SK-N-SH treated with all-trans-retinoic acid at 6 μM for 48 hours (cell line): ENCODE data around the gene FGGY.

ENCODE experiments used
- ATAC-seq: fragments of 200-7000 bp; cut with Tn5 transposase; 3 replicates; pipeline ENCODE4 v1.9.1; 2020; ENCODE audit warnings: mild to moderate bottlenecking, moderate library complexity
- CSRNP3 ChIP-seq: fragments of 250-450 bp; sonication (Bioruptor Pico); IDR thresholded peaks from 2 replicates; pipeline ENCODE4 v1.5.1; 2021; ENCODE audit warnings: mild to moderate bottlenecking, moderate library complexity
- ESRRG ChIP-seq: fragments of 250-450 bp; sonication (Bioruptor Pico); IDR thresholded peaks from 2 replicates; pipeline ENCODE4 v1.6.1; 2021; ENCODE audit warnings: mild to moderate bottlenecking
- ISL1 ChIP-seq: fragments of 250-450 bp; sonication (Bioruptor Pico); IDR thresholded peaks from 2 replicates; pipeline ENCODE4 v2.1.2; 2022; ENCODE audit warnings: mild to moderate bottlenecking, moderate library complexity
- OSR1 ChIP-seq: fragments of 250-450 bp; sonication (Bioruptor Pico); IDR thresholded peaks from 2 replicates; pipeline ENCODE4 v1.8.0; 2022; ENCODE audit warnings: moderate library complexity, mild to moderate bottlenecking, inconsistent platforms
- PATZ1 ChIP-seq: fragments of 250-450 bp; sonication (Bioruptor Pico); IDR thresholded peaks from 2 replicates; pipeline ENCODE4 v1.8.0; 2020; ENCODE audit warnings: mild to moderate bottlenecking, moderate library complexity, borderline replicate concordance
- TCF4 ChIP-seq: fragments of 250-450 bp; sonication (Bioruptor Pico); IDR thresholded peaks from 2 replicates; pipeline ENCODE4 v1.8.0; 2021; ENCODE audit warnings: mild to moderate bottlenecking, moderate library complexity, borderline replicate concordance
- TOX ChIP-seq: fragments of 250-450 bp; sonication (Bioruptor Pico); IDR thresholded peaks from 2 replicates; pipeline ENCODE4 v1.8.0; 2021; ENCODE audit warnings: mild to moderate bottlenecking, moderate library complexity, borderline replicate concordance
- TSHZ2 ChIP-seq: fragments of 250-450 bp; sonication (Bioruptor Pico); IDR thresholded peaks from 2 replicates; pipeline ENCODE4 v1.5.0; 2020; ENCODE audit warnings: mild to moderate bottlenecking, moderate library complexity
- ZC3H10 ChIP-seq: fragments of 250-450 bp; sonication (Bioruptor Pico); IDR thresholded peaks from 2 replicates; pipeline ENCODE4 v1.5.1; 2021; ENCODE audit warnings: mild to moderate bottlenecking, moderate library complexity
- ZFP3 ChIP-seq: fragments of 250-450 bp; sonication (Bioruptor Pico); IDR thresholded peaks from 2 replicates; pipeline ENCODE4 v1.5.0; 2020; ENCODE audit warnings: mild to moderate bottlenecking, moderate library complexity
- ZNF565 ChIP-seq: fragments of 450-650 bp; formaldehyde crosslinking; conservative IDR thresholded peaks from 2 replicates; pipeline ENCODE4 v1.5.0; 2020; ENCODE audit warnings: low read depth, mild to moderate bottlenecking, moderate library complexity
- ZNF70 ChIP-seq: fragments of 450-650 bp; formaldehyde crosslinking; IDR thresholded peaks from 2 replicates; pipeline ENCODE4 v1.5.0; 2020; ENCODE audit warnings: mild to moderate bottlenecking, moderate library complexity
- ZNF8 ChIP-seq: fragments of 450-650 bp; formaldehyde crosslinking; IDR thresholded peaks from 2 replicates; pipeline ENCODE4 v1.5.0; 2020; ENCODE audit warnings: mild to moderate bottlenecking, moderate library complexity

FGGY gene

GRCh38 chr1:59763418-59763817 lies 466.5 kb downstream of the FGGY start:
- TF ChIP-seq TCF4 (CRISPR knock-in tag) (peak; percentile 67), ISL1 (CRISPR knock-in tag) (peak; percentile 68), ZNF565 (CRISPR knock-in tag) (no peak)
- no peak for ATAC-seq

GRCh38 chr1:59765011-59765730 lies 468.3 kb downstream of the FGGY start:
- ATAC-seq = peak; percentile 7; the same call in 1 of the 3 replicates
- TF ChIP-seq ZNF8 (CRISPR knock-in tag) = no peak
- TF ChIP-seq TCF4 (CRISPR knock-in tag) = no peak
- no peak for TF ChIP-seq ZFP3 (CRISPR knock-in tag)

GRCh38 chr1:59766227-59766855 lies 469.4 kb downstream of the FGGY start:
- TF ChIP-seq PATZ1 (CRISPR knock-in tag) (no peak), ZNF70 (CRISPR knock-in tag) (no peak), CSRNP3 (CRISPR knock-in tag) (no peak)
- ATAC-seq = peak; percentile 62

- ATAC-seq = peak; percentile 83
- TF ChIP-seq ESRRG (CRISPR knock-in tag) (peak; percentile 46; the same call in 1 of the 2 replicates), PATZ1 (CRISPR knock-in tag) (peak; percentile 86; the same call in 1 of the 2 replicates), ZC3H10 (CRISPR knock-in tag) (peak; percentile 96), OSR1 (CRISPR knock-in tag) (no peak), TSHZ2 (peak; percentile 67; the same call in 1 of the 2 replicates), TCF4 (CRISPR knock-in tag) (peak; percentile 85; the same call in 1 of the 2 replicates), ZNF8 (CRISPR knock-in tag) (no peak), ZFP3 (CRISPR knock-in tag) (no peak), CSRNP3 (CRISPR knock-in tag) (0 out of 2 replicates have a peak, but pooled peaks have one; percentile 27), ISL1 (CRISPR knock-in tag) (peak; percentile 98), TOX (CRISPR knock-in tag) (peak; percentile 87)
Measured at GRCh38 chr1:59767119-59767518, 470.2 kb downstream of the FGGY start.
